EH (cell line): ENCODE data around the gene WNT5A.

Experiments
- DNase-seq: peaks from one replicate; pipeline ENCODE4 v3.0.0-alpha.2; 2015; ENCODE audit warnings: low read depth

Gene WNT5A

DNA sequence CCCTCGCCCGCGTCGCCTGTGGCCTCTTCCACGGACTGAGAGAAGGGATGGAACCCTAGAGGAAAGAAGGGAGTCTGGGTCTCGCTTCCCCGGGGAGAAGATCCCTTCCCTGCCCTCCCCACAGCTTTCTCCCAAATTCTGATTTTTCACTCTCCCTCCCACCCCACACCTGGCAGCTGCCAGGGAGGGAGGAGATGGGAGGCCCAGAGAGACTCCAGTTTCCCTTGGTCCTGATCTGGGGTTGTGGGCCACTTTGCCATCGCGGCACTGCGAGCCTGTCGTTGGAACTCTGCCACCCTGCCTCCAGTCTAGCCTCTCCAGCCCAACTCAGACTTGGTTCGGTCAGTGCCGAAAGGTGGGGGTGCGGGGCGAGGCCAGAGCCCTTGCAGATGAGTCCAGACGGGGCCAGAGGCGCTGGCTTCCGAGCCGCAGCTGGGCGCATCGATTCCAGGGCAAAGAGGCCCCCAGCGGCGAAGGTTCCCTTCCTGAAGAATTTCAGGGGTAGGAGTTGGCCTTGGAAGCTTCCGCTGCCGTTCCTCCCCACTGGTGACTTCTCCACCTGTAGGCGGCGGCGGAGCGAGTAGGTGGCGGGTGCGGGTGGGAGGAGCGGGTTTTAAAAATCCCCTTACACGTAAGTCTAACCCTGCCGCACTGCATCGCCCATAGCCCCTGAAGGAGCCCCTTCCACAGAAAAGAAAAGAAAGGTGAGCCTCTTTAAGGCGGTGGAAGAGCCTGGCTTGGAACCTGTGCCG, 5.2 kb downstream of the WNT5A start:
- DNase-seq, result peak; percentile 77

DNA sequence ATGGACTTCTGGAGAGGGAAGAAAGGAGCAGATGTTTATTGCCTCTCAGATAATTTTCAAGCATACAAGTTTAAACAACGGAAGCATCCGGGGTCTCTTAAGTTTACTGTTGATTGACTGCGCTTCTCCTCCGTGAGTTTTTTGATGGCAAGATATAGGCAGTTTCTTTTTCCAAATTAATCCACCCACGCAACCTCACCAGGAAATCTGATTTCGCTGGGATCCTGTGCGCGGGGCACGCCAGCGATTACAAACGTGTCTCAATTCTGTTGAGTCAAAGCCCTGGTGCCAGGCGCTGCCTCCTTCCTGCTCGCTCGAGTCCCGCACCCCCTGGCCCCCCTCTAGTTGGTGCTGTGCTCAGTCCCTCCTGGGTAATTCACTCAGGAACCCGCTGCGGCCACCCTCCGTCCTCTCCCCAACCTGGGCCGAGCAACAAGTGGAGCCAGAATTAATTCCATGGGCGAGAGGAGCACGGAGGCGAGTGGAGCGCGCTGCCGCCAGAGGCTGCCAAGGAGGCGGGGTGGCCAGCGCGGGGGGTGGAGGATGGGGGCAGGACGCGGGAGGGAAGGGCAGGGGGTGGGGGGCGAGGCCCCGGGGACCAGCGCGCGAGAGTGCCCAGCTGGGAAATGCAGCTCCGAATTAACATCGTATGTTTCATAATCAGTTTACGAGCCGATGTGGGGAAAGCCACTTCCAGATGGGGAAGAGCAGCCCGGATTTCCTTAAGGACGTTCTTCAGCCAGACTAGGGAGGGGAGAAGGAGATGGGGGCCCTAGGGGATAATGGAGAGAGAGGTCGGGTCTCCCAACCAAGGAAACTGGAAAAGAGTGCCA, 6.0 kb downstream of the WNT5A start:
- DNase-seq, result peak; percentile 94

DNA sequence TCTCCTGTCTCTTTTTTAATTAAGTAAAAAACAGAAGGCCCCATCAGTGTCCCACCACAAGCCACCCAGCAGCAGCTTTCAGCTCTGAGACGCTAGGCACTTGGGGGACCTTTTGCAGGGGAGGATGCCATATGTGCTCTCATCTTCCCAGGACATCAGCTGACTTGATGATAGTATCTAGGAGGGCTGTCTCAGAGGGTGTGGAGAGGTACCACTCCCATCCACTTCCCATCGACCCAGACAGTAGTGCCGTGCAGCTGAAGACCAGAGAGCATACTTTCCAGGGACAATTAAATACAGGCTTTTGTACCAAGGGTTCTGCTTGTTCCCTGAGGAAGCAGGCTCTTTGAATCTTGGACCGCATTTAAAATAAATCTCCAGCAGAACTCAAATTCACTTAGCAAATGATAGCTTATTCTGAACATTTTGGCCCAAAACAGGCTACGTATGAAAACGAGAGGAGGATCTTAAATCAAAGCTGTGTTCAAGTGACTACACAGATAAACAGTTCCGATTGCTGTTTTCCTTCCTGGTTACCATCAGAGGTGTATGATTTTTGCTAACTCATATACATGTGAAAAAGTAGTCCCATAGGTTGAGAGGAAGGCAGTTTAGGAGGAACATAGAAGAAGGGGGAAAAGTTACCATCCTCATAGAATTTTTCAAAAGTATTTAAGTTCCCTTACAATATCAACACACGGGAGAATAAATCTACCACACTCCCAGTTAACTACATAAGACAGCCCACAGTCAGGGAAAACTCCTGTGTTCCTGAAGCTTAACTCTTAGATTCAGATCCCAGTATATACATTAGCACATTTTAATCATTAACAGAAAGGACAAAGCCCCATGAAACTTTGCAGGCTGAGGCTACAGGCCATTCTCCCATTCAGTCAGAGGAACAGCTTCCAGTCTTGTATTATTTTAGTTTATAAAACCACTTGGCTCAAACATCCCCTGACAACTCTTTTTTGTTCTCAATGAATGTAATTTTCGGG, 9.5 kb downstream of the WNT5A start:
- peak; percentile 83 for DNase-seq

DNA sequence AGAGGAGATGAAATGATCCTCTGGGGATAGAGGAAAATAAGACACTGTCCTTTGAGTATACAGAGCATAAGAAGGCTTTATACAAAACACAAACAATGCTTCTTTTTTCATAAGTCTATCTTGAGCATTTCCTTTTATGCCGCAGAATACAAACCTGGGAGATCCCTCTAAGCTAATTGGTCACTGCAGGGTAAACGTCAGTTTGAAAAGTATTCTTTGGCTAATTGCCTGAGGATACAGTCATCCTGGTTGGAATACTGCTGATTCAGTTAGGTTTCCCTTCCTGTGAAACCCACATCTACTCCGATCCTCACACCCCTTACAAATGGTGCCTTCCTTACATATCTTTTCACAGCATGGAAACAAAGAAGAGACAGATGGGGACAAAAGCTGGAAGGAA, 10.6 kb downstream of the WNT5A start:
- DNase-seq, result peak; percentile 94

DNA sequence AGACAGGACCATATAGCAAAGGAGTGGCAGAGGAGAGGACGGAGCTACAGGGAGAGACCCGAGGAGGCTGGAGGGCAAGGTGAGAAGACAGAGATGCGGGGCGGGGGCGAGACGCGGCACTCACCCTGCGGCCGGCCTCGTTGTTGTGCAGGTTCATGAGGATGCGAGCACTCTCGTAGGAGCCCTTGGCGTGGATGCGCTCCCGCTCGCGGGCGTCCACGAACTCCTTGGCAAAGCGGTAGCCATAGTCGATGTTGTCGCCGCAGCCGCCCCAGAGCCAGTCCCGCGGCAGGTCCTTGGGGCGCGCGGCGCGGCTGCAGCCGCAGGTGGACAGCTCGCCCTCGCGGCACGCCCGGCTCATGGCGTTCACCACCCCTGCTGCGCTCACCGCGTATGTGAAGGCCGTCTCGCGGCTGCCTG, 12.9 kb downstream of the WNT5A start:
- no peak for DNase-seq

DNA sequence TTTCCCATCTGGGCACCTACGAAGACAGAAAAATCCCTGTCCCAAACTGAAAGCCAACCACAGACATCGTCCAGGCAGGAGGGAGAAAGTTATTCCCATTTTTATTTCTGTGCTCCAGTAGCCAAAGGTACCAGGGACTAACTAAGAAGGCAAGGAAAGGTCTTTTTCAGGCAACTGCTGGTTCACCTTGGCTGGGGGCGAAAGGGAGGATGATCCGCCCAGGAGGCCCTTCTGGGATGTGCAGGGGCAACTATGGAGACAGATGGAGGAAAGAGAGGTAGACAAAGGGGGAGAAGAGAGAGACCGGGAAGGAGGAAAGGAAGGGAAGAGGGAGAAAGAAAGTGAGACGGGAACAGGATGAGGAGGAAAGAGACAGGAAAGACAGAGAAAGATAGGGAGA, 13.3 kb downstream of the WNT5A start:
- no peak for DNase-seq

DNA sequence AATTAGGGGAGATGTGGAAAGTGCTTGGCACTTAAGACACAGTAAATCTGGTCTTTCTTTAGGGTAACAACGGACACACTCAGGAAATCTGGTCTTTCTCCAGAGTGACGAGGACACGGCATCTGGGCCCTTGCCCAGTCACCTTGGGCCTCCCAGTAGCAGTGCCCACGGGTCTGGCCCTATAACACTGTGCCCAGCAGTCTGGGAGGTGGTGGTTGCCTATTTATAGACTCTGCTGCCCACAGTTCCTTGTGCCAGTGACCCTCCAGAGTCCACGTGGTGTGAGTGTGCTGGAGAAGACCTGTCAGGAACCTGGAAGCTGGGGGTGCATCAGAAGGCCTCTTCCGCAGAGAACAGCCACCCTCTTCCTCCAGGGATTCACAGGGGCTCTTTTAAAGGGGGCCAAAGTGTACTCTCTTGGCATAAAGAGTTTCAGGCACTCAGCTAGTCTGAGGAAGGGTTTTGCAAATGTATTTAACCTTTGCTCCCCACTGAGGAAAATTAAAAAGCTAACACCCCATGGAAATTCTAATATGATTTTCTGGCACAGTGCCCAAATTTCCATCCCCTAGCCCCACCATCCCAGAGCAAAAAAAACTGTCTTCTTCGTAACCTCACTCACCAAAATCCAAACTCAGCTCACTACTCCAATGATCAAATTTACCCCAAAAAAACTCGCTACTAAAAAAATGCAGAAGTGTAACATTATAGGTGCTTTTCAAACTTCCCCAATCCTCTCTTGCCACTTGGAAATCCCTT, 15.4 kb downstream of the WNT5A start:
- no peak for DNase-seq

DNA sequence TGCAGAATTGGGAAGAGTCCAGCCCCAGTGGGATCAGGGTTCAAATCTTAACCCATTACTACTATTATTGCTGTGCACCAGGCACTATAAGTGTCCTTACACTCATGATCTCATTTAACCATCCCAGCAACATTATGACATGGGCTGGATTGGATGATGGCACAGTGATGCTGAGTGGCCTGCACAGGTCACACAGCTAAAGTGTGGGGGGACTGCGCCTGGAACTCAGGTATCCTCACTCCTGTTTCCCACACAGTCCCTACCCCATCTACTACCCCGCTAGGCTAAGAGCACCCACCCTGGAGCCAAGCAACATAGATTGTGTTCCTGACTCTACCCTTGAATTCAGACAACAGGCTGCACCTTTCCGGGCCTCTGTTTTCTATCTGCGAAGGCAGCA, 16.0 kb downstream of the WNT5A start:
- DNase-seq, result no peak

DNA sequence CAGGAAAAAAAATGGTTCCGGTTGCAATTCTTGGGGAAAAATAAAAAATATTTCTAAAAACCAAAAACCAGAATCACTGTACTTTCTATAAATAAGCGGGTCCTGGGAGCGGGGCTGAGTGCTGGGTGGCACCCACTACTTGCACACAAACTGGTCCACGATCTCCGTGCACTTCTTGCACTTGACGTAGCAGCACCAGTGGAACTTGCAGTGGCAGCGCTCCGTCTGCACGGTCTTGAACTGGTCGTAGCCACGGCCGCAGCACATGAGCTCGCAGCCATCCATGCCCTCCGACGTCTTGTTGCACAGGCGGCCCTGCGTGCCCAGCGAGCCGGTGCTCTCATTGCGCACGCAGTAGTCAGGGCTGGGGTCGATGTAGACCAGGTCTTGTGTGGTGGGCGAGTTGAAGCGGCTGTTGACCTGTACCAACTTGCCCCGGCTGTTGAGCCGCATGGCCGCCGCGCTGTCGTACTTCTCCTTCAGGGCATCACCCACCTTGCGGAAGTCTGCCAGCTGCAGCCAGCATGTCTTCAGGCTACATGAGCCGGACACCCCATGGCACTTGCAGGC, 17.1 kb downstream of the WNT5A start:
- DNase-seq, result no peak

DNA sequence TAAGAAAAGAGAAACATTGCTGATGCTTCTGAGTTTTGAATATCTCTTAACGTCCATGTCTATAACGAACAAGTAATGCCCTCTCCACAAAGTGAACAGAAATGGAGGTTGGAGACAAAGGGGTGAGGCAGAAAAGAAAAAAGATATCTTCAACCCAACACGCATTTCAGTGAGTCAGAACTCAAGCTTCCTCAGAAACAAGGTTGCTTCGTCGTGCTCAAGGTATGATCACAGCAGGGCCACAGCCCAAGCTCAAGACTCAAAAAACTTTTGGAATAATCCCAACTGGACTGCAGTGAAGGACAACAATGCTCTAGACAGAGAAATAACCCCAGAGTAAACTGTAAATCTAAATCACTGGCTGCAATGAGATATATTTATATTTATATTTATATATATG, 18.9 kb downstream of the WNT5A start:
- peak; percentile 78 for DNase-seq

DNA sequence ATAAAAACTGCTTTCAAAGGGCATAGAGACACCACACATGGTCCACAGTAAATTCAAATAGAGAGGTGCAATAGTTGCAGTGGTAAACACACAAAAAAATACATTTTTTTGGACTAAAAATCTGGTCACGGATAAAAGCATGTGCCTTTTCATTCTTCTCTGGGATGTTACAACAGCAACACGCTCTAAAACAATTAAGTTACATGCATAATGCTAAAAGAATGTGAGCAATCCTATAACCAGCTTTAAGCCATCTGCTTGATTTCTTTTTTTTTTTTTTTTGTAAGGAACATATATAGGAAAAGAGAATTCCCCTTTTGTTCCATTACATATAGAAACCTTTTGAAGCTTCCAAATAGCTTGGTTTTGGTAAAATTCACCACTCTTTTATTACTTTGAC, 20.0 kb downstream of the WNT5A start:
- peak; percentile 85 for DNase-seq

DNA sequence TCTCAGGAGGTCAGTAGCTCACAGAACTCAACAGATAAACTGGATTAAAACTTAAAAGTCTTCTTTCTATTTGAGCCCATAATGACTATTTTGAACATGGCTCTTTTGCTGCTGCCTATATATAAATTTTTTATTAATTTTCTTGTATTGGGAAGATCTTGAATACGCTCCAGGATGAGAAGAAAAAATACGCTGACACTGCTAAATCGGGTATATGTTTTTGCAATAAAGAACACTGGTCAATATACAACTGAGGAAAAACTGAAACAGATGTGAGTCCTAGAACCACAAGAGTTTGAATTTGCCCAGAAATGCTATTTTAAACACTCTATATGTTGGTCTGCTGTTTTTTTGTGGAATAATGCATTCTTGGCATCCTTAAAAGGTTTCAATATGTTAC, 20.6 kb downstream of the WNT5A start:
- DNase-seq, result no peak

DNA sequence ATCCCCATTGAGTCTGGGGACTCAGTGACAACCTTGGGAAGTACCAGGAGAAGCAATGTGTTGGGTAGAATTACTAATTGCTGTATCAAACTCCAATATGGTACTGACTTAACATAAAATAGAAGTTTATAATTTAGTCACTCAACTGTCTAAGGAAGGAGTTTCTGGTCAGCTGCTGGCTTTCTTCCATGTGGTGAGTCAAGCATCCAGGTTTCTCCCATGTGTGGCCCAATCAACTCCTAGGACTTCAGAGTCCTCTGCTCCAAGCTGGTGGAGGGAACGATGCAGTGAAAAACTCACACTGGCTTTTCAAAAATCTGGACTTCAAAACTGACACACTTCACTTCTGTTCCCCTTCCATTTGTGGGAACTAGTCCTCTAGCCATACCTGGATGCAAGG, 25.2 kb downstream of the WNT5A start:
- peak; percentile 90 for DNase-seq

DNA sequence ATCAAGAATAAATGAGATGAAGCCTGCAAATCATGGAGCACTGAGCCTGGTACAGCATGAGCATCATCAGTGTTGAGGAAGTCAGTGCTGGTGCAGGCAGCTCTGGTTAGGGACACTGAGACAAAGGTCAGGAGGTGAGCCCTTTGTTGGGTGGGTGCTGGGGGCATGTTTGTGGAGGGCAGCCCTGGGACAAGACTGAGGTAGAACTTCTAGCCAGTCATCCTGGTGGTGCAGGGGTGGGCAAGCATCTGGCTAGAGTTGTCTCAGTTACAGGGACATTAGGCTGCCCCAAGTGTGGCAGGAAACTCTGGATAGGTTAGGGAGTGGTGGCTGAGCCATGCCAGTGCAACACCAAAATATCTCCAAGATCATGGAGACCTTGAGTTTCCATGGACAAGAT, 27.3 kb downstream of the WNT5A start:
- DNase-seq, result no peak

DNA sequence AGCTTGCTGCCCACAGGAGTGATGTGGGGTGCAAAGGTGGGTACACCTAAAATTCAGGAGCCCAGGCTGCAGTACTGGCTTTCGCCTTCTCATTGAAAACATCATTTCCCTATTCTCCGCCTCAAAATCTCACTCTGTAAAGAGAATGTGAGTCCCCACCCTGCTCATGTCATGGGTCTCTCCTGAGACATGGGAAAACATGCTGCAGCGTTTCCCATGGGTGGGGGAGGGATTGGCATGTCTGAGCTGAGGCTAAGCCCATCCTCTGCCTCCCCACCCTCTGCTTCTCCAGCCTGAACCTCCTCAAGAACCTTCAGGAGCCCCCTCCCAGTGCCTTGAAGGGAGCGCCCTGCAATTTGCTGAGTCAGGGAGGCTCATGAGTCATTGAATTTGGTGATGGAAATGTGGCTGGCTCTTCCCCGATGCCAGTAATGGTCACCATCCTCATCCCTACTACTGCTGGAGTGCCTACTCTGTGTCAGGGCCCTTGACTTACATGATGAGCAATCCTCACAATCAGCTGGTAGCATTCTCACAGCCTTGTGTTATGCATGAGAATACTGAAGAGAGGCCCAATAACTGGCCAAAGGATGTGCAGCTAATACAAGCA, 28.8 kb downstream of the WNT5A start:
- DNase-seq, result peak; percentile 49

DNA sequence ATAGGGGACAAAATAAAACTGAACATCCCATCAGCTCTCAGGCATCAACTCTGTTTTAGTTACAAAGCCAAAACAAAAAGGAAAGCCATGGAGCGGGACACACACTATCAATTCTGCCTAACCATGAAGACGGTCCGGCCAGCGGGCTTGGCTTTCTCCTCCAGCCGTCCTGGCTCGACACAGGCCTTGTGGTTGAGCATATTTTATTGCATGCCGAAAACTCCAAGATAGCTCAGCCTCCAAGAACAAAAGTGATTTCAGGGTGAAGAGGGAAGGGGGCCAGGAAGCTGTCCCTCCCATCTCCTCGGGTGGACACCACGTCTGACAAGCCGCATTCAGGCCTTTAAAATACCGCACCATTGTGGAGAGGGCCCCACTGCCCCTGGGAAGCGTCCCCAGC, 31.2 kb downstream of the WNT5A start:
- DNase-seq, result no peak

DNA sequence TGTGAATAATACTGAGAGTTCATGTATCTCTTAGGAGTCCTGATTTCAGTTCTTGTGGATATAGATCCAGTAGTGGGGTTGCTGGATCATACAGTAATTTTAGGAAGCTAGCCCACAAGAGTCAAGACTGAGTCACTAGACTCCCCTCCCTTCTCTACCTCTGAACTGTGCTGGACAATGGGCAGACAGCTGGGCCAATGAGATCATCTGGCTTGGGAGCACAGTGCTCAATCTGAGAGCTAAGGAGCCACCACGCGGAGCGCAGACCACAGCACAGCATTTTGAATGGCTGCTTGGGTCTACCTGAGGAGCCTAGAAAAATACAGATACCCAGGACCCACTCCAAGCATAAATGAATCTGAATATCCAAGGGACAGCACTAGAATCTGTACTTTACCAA, 32.5 kb downstream of the WNT5A start:
- no peak for DNase-seq

DNA sequence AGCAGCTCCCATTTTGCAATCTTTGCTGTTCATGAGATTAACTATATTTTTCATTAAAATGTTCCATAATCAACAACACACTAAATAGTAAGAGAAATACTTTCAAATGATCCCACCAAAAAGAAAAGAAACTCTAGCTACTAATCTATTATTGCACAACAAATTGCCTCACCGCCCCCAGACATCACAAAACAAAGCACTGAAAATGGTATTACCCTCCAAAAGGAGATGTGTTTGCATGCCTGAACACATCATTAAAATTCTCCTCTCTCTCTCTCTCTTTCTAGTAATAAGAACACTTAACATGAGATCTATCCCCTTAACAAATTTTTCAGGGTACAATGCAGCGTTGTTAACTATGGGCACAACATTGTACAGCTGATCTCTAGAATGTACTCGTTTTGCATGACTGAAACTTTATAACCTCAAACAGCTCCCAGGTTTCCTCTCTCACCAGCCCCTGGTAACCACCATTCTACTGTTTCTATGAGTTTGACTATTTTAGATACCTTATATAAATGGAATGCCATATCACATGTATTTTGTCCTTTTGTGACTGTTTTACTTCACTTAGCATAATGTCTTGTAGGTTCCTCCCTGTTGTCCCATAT, 33.1 kb downstream of the WNT5A start:
- no peak for DNase-seq

DNA sequence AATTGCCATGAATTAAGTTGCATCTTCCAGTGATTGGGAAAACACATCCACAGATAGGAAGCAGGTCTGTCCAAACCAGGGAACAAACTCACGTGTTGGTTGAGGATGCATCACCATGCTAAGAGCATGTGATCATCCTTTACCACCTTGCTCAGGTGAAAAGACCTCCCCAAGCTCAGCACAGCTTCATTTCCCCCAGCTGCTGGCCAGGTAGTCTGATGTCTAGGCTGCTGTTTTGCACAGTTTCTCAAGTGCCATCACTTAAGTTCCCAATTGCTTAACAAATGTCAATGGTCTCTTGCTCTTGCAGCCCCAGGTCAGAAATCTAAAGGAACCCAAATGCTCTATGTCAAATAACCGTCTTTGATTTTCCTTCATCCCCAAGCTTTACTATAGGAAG, 34.2 kb downstream of the WNT5A start:
- no peak for DNase-seq

DNA sequence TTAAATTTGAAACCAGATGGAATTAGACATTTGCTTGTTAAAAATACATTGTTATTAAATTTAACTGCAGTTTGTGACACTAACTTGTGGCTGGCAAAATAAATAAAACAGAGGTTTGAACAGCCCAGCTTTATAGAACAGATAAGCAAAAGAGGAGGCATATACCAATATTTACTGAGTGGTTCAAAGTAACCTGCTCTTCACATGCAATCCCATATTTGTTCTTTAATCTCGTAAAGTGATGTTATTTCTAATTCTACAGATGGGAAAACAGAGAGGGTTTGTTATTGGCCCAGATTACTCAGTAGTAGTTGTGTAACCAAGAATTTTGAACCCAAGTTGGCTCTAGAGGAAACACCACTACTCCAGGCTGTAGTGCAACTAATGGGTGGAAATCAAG, 37.6 kb downstream of the WNT5A start:
- no peak for DNase-seq
